ENCODE data around the gene TRPV3.

The TRPV3 gene

DNA sequence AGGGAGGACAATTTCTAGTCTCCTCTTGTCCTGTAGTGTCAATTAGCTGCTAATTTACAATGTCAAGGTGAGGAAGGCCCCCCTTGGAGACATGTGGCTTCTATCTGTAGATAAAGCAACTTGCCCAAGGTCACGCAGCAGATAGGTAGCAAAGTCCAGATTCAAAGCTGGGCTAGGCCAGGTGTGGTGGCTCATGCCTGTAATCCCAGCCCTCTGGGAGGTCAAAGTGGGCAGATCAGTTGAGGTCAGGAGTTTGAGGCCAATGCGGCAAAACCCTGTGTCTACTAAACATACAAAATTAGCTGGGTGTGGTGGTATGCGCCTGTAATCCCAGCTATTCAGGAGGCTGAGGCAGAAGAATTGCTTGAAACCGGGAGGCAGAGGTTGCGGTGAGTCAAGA, 11.1 kb downstream of the TRPV3 start:
- no peak for DNase-seq (ENCODE audit: low read depth)

DNA sequence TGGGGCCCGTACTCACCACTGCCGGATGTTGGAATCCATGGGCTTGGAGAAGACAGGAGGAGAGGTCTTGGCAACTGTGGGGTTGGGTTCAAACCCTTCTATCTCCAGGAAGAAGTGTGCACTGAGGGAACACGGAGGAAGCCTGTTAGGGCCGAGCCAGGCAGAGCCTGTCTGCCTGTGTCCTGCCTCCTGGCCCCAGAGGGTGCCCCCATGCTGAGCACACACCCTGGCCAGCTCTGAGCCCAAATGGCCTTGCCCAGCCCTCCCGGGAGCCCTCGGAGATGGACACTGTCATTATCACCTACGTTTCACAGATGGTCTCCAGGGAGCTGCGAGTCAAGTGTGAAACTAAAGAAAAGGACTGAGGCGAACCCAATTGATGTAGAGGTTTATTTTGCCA, 12.5 kb downstream of the TRPV3 start:
- no peak for DNase-seq (ENCODE audit: low read depth)

DNA sequence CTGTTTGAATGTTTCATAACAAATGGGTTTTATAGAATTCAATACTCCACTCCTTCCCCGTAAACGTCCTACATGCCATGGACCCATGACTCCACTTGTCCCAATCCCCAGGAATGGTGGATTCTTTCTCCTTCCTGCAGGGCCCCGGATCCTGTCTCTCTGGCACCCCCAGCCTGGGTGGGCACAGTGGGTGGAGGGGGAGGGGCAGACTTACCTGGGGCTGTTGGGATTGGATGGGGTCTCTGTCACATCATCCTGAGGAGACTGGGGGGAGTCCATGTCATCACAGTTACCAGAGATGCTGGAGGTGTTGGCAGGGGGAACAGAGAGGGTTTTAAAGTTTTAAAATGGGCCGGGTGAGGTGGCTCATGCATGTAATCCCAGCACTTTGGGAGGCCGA, 13.2 kb downstream of the TRPV3 start:
- DNase-seq (ENCODE audit: low read depth) = no peak

DNA sequence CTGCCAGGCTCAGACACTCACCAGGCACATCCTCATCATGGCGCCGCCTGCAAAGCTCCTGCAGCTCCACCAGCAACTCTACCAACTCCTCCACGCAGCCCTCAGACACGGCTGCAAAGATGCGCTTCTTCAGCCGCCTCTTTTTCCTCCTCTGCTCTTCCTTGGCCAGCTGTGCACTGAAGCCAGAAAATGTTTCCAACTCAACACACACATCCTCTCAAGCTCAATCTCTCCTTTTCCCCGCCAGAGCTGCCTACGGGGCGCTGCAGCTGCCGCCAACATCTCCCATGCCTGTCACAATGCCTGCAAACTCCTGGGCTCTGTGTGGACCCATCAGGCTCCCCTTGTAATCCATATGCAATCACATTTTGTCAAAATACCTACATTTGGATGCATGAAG, 14.2 kb downstream of the TRPV3 start:
- DNase-seq (ENCODE audit: low read depth) = no peak

DNA sequence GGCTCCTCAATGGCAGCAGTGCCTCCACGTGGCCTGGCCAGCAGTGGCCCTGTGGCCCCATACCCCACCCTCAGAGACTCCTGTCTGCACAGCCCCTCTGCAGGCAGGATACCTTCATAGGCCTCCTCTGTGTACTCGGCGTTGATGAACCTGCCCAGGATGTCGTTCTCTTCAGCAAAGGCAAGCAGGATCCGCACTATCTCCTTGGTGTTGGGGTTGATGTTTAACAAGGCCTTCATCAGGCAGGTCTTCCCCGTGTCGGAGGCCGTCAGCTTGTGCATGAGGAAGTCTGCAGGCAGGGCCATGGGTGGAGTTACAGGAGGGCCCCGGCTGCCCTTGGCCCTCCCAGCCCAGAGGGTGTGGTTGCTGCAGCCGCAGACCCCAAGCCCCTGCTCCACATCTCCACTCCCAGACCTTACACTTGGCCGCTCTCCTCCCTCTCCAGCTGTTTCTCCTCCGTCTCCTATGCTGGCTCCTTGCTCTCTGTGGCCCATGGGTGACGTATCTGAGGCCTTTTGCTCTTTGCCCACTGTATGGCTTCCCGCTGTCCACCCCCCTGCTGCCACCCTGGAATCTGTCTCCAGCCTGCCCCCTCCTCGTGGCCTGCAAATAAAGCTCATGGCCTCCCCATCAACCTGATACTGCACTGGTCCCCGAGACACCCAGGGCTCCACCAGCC, 15.1 kb downstream of the TRPV3 start:
- DNase-seq (ENCODE audit: low read depth) = no peak

DNA sequence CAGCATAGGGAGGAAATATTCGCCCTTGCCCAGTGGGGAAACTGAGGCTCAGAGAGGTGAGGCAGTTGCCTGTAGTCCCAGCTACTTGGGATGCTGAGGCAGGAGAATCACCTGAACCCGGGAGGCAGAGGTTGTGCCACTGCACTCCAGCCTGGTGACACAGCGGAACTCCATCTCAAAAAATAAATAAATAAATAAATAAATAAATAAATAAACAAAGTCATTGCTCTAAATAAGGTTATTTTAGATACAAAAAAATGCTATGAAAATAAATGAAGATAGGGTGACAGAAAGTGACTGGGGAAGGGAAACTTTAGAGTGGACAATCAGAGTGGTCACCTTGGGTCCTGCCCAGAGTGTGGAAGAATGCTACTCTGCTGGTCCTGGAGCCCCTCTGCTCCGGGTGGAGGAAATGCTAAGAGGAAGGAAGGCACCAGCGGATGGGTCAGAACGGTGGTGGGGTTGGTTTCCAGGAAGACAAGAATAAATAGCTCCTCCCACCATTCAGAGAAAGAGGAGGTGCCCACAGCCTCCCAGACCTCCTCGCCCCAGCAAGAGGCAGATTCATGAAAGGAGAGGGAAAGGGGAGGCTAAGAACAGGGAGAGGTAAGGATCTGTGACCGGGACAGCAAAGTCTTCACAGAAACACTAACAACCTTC, 17.6 kb downstream of the TRPV3 start:
- no peak for DNase-seq (ENCODE audit: low read depth)

DNA sequence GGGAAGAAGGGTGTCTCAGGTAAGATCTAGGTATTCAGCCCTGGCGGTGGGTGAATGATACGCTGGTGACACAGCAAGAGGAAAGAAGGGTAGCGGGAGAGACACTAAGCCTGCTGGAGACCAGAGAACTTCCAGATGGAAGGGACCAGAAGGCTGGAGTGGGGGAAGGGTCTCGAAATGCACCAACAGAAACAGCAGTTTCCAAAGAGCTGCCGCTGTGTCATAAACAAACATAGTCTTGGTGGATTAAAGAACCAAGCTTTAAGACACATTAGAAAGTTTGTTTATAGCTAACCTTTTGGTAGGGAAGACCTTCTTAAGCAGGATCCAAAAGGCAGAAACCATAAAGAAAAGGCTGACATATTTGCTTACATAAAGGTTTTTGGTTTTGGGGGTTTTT, 20.9 kb downstream of the TRPV3 start:
- DNase-seq (ENCODE audit: low read depth) = no peak

DNA sequence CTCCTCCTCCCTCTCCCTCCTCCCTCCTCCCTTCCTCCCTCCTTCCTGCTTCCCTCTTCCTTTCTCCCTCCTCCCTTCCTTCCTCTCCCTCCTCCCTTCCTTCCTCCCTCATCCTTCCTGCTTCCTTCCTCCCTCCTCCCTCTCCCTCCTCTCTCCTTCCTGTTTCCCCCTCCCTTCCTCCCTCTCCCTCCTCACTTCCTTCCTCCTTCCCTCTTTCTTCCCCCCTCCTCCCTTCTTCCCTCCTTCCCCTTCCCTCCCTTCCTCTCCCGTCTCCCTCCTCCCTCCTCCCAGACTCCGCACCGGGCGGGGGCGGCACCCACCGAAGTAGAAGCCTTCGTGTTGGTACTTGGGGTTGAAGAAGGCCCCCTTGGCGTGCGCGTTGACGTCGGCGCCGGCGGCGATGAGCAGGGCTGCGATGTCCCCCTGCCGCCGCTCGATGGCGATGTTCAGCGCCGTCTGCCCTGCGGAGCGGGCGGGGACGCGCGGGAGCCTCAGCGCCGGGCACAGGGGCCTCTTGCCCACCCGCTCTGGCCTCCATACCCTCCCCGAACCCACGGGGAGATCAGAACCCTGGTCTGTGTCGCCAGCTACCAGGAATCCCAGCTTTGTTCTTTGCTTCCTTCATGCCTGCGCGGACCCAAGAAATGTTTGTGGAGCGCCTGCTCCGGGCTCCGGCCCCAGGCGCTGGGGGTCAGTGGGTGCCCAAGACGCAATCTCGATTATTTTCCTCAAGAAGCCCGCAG, 22.2 kb downstream of the TRPV3 start:
- DNase-seq (ENCODE audit: low read depth) = peak; percentile 16

DNA sequence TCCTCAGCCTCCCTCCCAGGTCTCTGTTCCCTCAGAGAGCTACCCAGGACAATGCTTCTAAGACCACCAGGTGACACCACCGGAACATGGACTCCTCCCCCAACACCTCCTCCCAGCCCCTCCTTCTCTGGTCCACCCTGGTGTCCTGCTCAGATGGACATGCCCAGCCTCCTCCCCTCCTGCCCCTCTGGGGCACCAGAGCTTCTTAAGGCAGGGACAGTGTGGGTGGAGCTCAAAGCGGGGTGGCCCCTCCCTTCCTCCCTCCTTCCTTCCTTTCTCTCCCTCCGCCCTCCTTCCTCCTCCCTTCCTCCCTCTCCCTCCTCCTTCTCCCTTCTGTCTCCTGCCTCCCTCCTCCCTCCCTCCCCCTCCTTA, 22.7 kb downstream of the TRPV3 start:
- no peak for DNase-seq (ENCODE audit: low read depth)

DNA sequence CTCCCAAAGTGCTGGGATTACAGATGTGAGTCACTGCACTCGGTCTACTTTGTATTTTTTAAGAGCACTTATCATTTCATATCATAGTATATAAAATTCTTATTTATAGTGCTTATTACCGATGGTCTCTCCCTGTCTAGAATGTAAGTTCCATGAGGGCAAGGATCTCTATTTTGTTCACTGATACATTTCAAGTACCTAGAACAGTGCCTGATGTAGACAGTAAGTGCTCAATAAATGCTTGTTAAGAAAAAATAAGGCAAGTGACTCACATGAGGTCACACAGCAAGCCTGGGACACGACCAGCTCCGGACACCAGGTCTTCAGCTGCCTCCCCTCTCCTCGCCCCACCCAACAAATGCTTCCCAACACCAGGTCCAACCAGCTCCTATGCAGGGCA, 23.9 kb downstream of the TRPV3 start:
- no peak for DNase-seq (ENCODE audit: low read depth)

DNA sequence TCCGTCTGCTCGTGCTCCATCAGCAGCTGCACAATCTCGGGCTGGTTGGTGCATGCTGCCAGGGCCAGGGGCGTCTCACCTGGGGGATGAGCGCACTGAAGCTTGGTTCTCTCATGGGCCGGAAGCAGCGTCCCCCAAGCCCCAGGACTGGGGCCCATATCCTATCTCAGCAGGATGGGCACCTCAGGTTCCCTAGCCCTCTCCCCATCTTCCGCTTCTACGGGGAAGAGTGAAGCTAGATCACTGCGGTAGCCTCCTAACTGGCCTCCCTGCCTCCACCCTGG, 24.8 kb downstream of the TRPV3 start:
- DNase-seq (ENCODE audit: low read depth) = no peak

DNA sequence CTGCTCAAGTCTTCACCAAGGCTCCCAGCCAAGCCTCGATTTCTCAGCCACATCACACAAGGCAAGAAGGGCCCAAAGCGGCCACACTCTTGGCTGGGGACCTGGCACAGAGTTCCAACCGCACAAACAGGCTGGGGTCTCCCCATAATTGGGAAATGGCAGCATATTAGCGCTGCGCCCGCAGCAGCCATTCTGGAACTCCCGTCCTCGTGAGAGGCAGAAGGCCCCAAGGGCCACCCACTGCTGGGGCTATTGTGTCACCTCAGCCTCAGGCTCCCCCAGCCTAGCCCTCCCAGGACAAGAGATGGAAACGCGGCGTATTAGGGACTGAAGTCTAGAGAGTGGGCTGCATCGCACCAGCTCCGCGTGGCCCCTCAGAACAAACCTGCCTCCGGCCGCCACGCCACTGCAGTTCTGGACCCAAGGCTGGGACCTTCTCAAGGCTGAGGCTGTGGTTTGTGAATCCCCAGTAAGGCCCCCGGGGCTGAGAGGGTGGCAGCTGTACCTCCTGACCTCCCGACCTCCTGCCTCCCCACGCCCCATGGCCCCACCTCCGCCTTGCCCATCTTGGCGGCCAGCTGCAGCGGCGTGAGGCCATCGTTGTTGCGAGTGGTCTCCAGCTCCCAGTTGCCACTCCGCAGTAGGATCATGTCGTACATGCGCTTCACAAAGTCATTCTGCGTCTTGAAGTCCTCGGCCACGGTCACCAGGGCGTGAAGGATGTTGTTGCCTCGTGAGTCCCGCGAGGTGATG, 25.3 kb downstream of the TRPV3 start:
- no peak for DNase-seq (ENCODE audit: low read depth)

DNA sequence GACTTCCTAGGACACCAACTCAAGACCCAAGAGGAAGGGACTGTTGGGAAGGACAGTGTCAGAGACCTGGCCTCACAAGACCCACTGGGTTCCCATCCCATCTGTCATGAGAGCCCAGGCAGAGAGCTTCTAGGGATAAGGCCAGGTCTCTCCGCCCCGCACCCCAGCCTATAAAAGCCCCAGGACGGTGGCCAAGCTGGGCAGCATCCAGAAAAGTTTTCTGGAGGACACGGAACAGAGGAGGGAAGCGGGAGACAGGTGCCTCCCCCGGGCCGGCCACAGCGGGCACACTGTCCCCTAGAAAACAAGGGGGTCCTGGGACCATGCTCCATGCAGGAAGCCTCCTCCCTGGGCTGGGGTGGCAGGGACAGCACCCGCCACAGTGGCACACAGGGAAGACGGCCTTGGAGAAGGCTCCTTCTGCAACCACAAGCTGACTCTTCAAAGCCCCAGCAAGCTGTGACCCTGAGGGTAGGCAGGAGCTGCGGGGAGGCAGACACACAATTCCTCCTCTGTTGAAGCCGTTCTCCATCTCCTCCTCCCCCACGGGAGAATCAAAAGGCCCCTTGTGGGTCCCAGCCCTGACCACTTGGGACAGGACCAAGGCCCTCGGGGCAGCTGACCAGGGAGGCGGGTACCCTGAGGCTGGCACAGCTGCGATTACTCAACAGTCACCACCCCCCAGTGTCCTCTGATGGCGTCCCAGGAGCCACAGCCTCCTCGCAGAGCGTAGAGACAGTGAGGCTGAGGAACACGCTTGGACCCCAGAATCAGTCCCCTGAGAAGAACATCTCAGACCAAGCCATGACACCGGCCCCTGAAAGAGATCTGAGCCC, 26.1 kb downstream of the TRPV3 start:
- DNase-seq (ENCODE audit: low read depth) = no peak

DNA sequence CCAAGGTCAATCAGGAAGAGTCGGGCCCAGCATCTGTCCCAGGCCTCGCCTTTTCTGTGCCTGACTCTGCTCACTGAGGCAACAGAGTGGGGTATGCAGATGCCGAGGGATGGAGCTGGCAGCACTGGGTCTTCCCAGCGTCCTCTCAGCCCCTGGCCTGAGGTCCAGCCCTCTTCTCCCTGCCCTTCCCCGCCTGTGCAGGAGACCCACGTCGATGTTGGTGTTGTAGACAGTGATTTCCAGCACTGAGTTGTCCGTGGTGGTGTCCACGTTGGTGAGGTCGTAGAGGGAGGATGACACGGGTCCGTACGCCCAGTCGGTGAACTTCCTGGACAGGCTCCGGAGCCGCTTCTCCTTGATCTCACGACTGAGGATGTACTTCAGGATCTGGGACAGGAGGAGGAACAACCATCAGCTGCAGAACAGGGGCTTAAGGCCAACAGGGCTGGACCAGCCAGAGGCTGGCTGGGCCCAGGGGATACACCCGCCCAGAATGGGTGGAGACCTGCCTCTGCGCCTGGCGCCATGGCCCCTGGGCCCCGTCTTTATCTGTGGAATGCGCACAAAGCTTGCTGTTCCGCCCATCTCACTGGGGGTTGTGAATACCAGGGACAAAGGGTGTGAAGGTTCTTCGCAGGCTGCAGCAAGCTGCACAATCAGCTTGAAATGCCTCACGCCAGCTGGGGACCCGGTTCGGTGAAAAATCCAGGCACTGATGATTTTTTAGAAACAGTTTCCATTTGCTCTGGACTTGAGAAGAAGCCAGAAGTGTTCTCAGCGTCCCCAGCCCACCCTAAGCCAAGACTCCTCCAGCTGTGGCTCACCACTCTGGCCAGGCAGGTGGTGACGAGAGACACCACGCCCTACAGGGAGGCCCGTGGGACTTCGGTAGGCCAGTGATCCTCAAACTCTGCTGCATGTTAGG, 27.5 kb downstream of the TRPV3 start:
- DNase-seq (ENCODE audit: low read depth) = no peak

DNA sequence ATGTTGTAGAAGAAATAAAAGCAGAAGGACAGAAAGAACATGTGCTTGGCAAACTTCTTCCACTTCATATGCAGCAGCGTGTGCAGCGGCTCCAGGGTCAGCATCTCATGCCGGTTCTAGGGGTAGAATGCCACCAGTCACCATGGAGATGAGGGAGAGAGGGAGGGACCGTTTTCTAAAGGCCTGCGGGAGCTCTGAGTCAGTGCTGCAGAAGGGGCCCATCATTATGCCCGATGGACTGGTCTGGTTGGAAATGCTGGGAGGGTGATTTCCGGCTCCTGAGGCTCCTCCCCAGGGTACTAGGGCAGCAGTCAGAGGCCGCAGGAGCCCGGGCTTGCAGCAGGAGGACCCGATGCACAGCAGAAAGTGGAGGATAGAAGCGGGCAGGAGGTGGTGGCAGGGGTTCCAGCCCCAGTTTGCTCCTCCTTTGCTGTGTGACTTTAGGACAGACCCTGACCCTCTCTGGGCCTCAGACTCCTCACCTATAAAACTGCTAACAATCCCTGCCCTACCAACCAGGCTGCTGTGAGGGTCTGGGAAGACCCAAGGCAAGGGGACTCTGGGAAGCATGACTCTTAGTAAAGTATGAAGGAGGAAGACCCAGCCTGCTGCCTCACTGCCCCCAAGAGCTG, 28.6 kb downstream of the TRPV3 start:
- no peak for DNase-seq (ENCODE audit: low read depth)

DNA sequence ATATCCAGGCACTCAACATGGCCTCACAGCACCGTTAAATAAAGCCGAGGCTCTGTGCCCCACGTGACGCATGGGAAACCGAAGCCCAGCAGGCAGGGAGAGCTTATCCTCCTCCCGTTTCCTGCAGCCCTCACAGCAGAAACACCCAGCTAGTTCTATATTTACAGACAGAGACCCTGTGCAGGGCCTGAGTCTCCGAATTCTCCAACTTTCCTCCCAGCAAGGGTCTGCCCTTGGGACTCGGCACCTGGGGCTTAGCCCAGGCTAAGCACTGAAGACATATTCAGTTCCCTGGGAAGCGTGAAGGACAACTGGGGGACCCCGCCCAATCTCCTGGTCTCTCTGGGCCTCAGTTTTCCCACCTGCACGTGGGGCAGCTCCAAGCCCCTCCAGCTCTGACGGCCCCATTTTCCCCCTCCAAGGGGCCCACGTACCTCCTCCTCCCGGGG, 29.2 kb downstream of the TRPV3 start:
- no peak for DNase-seq (ENCODE audit: low read depth)

DNA sequence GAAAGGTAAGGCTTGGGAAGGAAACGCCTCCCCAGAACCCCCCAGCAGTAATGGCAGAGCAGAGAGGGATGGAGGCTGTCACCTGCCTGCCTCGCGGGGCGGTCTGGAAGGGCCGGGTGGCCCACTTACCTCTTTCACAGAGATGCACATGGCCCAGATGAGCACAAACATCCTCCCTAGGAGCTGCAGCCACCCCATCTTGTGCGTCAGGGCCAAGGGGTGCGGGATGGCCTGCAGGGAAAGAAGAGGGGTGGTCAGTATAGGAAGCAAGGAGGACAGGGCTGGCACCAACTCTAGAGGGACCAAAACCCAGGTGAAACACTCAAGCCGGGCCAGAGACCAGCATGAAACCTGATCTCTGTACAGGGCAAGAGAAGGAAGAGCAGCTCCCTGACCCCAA, 29.7 kb downstream of the TRPV3 start:
- no peak for DNase-seq (ENCODE audit: low read depth)

DNA sequence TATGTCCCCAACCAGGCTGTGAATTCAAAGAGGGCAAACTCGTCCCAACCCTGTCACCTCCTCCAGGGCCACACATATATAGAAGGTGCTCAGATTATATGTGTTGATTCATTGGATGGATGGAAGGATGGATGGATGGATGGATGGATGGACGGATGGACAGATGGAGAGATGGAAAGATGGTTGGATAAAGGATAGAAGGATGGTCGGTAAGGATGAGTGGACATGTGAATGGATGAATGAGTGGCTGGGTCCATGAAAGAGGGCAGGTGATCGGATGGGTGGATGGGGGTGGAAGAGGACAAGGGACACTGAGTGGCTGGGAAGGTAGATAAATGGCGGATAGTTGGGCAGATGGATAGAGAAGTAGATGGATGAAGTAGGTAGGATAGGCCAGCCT, 30.1 kb downstream of the TRPV3 start:
- no peak for DNase-seq (ENCODE audit: low read depth)

DNA sequence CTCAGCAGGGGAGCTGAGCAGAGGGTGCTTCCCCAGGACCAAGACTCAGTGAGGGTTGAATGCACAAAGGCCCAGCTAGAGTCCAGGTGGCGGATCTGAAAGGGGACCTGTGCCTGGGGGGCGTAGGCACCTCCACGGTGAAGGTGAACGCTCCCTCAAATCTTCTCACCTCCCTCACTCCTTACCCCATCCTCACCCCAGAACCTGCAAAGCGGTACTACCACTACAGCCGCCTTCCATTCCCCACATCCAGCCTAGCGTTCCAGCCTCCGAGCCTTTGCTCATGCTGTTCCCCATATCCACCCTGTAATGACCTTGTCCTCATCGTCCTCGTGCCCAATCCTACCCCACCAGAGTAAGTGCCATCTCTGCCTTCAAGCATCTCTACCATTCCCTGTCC, 30.6 kb downstream of the TRPV3 start:
- DNase-seq (ENCODE audit: low read depth) = no peak

DNA sequence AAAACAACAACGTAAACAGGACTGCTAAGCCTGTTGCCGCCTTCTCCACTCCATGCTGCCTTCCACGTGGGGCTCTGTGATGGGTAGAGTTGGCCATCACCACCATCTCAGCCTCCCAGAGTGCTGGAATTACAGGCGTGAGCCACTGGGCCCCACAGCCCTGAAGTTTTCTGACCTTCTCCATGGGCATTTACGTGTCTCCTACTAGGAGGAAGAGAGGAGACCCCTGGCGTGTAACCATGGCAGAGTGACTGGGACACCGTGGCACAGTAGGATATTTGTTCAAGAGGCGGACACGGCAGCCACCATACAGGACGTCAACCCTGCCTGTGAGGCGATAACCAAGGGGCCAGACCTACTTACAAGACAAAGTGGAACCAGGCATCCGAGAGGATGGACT, 31.1 kb downstream of the TRPV3 start:
- DNase-seq (ENCODE audit: low read depth) = no peak

All from stimulated activated CD8-positive, alpha-beta memory T cell treated with anti-CD3 and anti-CD28 coated beads, Interleukin-12 subunit alpha, Interleukin-12 subunit beta, amount 100 ng/mL, for 1 hour (primary cell).